Duodenal mucosa (tissue), 2 donors: Measurements from ENCODE around the gene FADD.

Source experiments
- H3K27ac ChIP-seq: one replicate; pipeline ENCODE4 v1.7.0; 2013; ENCODE audit warnings: low read depth, low read length
- H3K27me3 ChIP-seq, 2 donors: one replicate each; pipeline ENCODE4 v1.7.0; 2013; ENCODE audit warnings: low read length in 2 of 2, control low read depth in 1 of 2; ENCODE audit not compliant: insufficient read depth in 2 of 2, control insufficient read depth in 1 of 2
- H3K36me3 ChIP-seq, 2 donors: one replicate each; pipeline ENCODE4 v1.7.0; 2013; ENCODE audit warnings: low read length in 2 of 2, control low read depth in 1 of 2; ENCODE audit not compliant: insufficient read depth in 2 of 2, control insufficient read depth in 1 of 2
- H3K4me1 ChIP-seq, 2 donors: one replicate each; pipeline ENCODE4 v1.7.0; 2013; ENCODE audit warnings: low read length in 2 of 2, control low read depth in 1 of 2; ENCODE audit not compliant: insufficient read depth in 2 of 2, control insufficient read depth in 1 of 2
- H3K4me3 ChIP-seq, 2 donors: one replicate each; pipeline ENCODE4 v1.7.0; 2013; ENCODE audit warnings: low read length in 2 of 2, low read depth in 1 of 2
- H3K9ac ChIP-seq, 2 donors: one replicate each; pipeline ENCODE4 v1.7.0; 2013; ENCODE audit warnings: low read length in 2 of 2, low read depth in 1 of 2
- H3K9me3 ChIP-seq, 2 donors: one replicate each; pipeline ENCODE4 v1.7.0; 2013; ENCODE audit warnings: low read length in 2 of 2, control low read depth in 1 of 2; ENCODE audit not compliant: control insufficient read depth in 1 of 2

Gene FADD

GRCh38 chr11:70247710-70248072 lies 44.6 kb downstream of the FADD start:
- Histone ChIP-seq H3K27me3 (no peaks in the 10 kb centered on the region), H3K27ac (no peak overlapping the region), H3K9ac (no peak overlapping the region), H3K4me1 (peaks cover 7 to 8% of the 10 kb centered on the region in 2 donors), H3K36me3 (no peaks in the 10 kb centered on the region), H3K4me3 (no peak overlapping the region), H3K9me3 (no peaks in the 10 kb centered on the region)

GRCh38 chr11:70250876-70251658 lies 48.0 kb downstream of the FADD start:
- no peaks in the 10 kb centered on the region for H3K36me3 ChIP-seq
- no peak overlapping the region for H3K9ac ChIP-seq
- H3K27ac ChIP-seq, result no peak overlapping the region
- no peak overlapping the region for H3K4me3 ChIP-seq
- H3K9me3 ChIP-seq, result no peaks in the 10 kb centered on the region
- peaks cover 7 to 8% of the 10 kb centered on the region in 2 donors for H3K4me1 ChIP-seq
- H3K27me3 ChIP-seq, result no peaks in the 10 kb centered on the region

GRCh38 chr11:70251659-70252321 lies 48.7 kb downstream of the FADD start:
- Histone ChIP-seq H3K9ac (no peak overlapping the region), H3K27me3 (no peaks in the 10 kb centered on the region), H3K9me3 (no peaks in the 10 kb centered on the region), H3K27ac (no peak overlapping the region), H3K4me3 (no peak overlapping the region), H3K4me1 (peaks cover 7 to 8% of the 10 kb centered on the region in 2 donors), H3K36me3 (no peaks in the 10 kb centered on the region)

GRCh38 chr11:70252844-70253243 lies 49.7 kb downstream of the FADD start:
- no peak overlapping the region for H3K4me3 ChIP-seq
- H3K9ac ChIP-seq, result no peak overlapping the region
- no peak overlapping the region for H3K27ac ChIP-seq
- peaks cover under 1 to 2% of the 10 kb centered on the region in 2 donors for H3K4me1 ChIP-seq
- no peaks in the 10 kb centered on the region for H3K27me3 ChIP-seq
- no peaks in the 10 kb centered on the region for H3K9me3 ChIP-seq
- H3K36me3 ChIP-seq, result no peaks in the 10 kb centered on the region

- no peak overlapping the region for H3K4me3 ChIP-seq
- no peaks in the 10 kb centered on the region for H3K27me3 ChIP-seq
- H3K9ac ChIP-seq, result no peak overlapping the region
- no peaks in the 10 kb centered on the region for H3K9me3 ChIP-seq
- no peaks in the 10 kb centered on the region for H3K36me3 ChIP-seq
- H3K4me1 ChIP-seq, result no peaks in the 10 kb centered on the region
- no peak overlapping the region for H3K27ac ChIP-seq
Measured at GRCh38 chr11:70255477-70256116, 52.5 kb downstream of the FADD start.
